Inflammatory macrophage (primary cell): ENCODE data around the gene CLPTM1L.
"Not testable (repeated sequence)": the region's sequence is repeated elsewhere in the genome, so short reads cannot be mapped to it uniquely, and the experiment has no call there.

ENCODE experiments used
- DNase-seq, 2 donors: peaks; one replicate each; pipeline ENCODE4 v3.0.0-alpha.2; 2020 to 2022

The CLPTM1L gene

DNA sequence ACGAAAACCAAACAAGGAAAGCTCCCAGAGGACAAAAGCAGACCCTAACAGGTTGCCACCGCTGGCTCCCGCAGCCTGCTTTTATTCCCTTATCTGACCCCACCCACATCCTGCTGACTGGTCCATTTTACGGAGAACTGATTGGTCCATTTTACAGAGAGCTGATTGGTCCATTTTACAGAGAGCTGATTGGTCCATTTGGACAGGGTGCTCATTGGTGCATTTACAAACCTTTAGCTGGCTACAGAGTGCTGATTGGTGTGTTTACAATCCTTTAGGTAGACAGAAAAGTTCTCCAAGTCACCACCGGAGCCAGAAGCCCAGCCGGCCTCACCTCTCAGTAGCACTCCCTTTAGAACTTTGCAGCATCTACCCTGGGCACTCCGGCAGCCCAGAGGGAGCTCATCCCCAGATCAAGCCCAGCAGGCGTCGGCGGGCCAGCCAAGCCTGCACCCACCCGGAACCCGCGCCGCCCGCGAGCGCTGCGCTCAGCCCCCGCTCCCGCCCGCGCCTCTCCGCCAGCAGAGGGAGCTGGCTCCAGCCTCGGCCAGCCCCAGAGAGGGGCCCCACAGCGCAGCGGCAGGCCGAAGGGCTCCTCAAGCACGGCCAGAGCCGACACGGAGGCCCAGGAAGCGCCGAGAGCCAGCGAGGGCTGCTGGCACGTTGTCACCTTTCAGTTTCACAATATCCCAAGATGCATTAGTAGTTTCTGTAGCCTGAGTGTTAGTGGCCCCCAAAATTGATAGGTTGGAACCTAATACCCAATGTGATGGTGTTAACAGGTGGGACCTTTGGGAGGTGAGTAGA is 35.3 kb upstream of the CLPTM1L start:
- DNase-seq = peak; percentile 7

GRCh38 chr5:1378866-1379659 is 34.2 kb upstream of the CLPTM1L start:
- DNase-seq = no peak

DNA sequence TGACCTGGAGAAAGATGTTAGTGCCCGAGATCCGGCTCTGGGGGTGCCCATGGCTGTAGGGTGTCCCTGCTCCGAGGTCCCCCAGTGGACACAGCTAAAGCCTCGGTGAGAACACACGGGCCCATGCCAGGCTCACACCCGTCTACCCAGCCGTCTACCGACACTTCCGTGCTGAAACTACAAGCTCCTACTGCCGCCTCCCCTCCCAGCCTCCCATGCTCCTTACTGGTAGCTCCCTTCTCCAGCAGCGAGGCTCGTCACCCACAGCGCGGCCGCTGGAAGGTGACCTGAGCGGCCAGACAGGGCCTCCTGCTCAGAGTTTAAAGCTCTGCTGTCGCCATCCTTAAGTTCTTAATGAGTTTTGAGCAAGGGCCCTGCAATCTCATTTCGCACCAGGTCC is 33.2 kb upstream of the CLPTM1L start:
- no peak for DNase-seq

GRCh38 chr5:1376981-1377380 is 32.1 kb upstream of the CLPTM1L start:
- no peak for DNase-seq

DNA sequence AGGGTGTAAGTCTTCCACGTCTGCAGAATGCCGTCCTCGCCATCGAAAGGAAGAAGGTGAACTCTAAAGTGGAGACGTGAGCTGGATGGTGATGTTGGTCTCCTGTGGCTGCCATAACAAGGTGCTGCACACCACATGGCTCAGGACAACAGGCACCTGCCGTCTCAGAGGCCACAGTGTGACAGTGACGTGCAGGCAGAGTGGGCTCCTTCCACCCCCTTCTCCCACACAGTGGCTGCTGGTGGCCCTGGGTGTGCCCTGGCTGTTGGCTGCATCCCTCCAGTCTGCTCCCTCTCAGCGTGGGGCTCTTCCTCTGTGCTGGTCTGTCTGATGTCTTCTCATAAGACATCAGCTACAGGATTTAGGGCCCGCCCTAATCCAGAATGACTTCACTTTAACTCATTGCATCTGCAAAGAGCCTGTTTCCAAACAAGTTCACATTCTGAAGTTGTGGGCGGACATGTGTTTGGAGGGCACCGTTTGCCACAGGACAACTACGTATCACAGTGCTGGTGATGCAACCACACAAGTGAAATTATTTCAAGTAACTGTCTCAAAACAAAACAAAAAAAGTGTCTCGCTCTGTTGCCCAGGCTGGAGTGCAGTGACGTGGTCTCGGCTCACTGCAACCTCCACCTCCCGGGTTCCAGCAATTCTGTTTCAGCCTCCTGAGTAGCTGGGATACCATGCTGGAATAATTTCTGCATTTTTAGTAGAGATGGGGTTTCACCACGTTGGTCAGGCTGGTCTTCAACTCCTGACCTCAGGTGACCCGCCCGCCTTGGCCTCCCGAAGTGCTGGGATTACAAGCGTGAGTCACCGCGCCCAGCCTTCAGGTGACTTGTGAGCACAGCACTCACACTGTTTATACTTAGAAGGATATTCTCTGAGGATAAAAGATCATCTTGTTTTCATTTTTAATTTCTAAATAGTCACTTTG is 31.2 kb upstream of the CLPTM1L start:
- DNase-seq = peak in 1 of 2 donors; percentile 2

DNA sequence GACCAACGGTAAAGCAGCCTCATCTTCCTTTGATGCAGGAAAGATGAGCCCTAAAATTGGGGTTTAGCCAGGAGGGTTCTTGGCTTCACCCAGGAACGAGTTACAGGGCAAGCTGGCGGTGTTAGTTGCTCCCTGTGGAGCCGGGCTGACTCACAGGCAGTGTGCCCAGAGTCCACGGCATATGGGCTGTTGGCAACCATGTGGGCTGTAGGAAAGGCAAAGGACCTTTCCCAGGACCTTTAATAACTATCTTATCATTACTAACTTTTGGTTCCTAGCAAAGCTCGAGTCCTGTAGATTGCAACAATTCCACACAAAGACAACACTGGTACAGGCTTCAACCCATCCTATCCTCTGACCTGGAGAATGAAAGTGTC is 29.8 kb upstream of the CLPTM1L start:
- no peak for DNase-seq

DNA sequence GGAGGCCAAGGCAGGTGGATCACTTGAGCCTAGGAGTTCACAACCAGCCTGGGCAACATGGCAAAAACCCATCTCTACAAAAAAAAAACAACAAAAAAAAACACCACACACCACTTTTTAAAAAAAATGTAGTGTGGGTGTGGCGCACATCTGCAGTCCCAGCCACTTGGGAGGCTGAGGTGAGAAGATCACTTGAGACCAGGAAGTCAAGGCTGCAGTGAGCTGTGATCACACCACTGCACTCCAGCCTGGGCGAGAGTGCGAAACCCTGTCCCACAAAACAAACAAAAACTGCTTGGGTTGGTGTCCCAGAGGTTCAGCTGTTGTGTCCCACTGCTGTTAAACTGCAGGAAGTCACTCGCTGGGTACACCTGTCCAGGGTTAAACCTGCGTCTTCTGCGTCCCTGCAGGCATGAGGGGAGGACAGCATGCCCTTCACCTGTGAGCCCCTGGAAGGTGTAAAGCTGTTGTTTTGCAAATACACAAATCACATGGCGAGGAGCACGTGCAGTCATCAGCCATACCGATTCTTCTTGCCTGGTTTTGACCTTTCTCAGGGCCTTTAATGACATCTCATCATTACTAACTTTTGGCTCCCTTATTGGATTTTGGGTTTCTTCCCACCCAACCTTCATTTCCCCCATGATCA is 29.3 kb upstream of the CLPTM1L start:
- no peak for DNase-seq

DNA sequence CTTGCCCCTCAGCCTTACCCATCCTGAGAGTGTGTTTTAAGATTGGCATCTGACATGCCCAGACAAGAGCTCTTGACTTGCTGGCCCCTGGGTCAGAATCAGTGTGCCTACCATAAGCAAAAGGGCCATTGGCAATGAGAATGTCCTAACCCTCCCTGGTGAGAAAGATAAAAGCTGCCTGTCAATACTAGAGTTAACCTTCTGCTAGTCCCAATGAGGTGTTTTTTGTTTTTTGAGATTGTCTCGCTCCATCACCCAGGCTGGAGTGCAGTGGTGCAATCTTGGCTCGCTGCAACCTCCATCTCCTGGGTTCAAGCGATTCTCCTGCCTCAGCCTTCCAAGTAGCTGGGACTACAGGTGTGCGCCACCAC is 27.1 kb upstream of the CLPTM1L start:
- DNase-seq = not testable (repeated sequence)

GRCh38 chr5:1371218-1371971 is 26.5 kb upstream of the CLPTM1L start:
- DNase-seq = no peak

GRCh38 chr5:1370006-1370405 is 25.1 kb upstream of the CLPTM1L start:
- no peak for DNase-seq

DNA sequence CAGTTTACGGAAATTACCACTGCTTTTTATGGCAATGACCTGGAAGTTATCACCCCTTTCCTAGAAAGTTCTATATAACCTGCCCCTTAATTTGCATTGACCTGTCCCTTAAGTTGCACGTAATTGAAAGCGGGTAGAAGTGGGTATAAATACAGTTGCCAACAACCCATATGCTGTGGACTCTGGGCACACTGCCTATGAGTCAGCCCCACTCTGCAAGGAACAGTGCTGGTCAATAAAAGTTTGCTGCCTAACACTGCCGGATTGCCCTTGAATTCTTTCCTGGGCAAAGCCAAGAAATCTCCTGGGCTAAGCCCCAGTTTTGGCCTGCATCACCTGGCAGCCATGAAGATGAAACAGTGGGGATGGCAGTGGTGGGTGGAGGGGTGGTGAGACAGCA is 23.9 kb upstream of the CLPTM1L start:
- DNase-seq = no peak

- DNase-seq = no peak
Observed at GRCh38 chr5:1368236-1368635, 23.3 kb upstream of the CLPTM1L start.

- no peak for DNase-seq
Observed at GRCh38 chr5:1367149-1367548, 22.2 kb upstream of the CLPTM1L start.

GRCh38 chr5:1366514-1366913 is 21.6 kb upstream of the CLPTM1L start:
- DNase-seq = no peak

- DNase-seq = no peak
Observed at GRCh38 chr5:1364211-1364610, 19.3 kb upstream of the CLPTM1L start.

GRCh38 chr5:1363581-1363980 is 18.7 kb upstream of the CLPTM1L start:
- no peak for DNase-seq

DNA sequence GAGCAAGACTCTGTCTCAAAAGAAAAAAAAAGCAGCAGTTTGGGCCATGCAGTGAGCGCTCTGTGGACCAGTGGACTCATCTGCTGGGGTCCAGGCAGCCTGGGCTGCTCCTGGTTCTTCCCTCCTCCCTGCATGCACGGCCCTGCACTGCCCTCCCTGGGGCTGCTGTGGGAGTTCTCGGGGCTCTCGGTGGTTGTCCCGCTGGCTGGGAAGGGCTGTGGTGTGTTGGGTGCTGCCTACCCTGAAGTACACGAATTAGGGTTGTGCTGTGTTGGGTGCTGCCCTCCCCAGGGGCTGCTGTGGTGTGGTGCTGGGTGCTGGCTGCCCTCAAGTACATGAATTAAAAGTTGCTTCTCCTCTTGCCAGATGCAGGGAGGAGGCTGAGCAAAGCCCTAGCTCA is 18.3 kb upstream of the CLPTM1L start:
- DNase-seq = no peak

DNA sequence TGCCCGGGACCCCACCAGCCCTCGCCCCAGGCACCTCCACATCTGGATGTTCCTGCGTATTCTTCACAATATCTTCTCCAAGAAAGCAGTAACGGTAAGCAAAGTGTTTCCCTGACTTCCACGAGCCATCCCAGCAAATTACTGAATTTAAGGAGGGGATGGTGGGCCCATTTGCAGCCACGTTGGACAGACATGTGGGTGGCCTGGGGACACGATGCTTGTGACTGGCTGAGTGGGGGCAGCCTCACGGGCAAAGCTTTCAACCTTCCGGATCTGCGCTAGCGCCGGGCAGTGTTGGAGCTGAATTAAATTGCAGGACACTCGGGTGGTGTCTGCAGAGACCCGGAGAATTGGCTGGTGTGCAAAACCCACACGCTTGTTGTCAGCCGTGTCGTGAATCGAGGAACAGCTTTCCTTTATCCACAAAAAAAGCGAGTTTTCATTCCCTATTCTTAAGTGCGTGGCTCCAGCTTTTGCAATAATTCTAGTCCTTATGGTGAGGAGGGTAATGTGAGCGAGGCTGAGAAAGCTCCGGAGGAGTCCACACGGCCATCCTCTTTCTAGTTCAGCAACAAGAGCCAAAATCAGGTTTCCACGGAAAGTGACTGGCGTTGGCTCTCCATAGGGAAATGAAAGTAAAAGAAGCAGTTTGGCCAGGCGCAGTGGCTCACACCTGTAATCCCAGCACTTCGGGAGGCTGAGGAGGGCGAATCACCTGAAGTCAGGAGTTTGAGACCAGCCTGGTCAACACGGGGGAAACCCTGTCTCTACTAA is 17.5 kb upstream of the CLPTM1L start:
- DNase-seq = no peak

DNA sequence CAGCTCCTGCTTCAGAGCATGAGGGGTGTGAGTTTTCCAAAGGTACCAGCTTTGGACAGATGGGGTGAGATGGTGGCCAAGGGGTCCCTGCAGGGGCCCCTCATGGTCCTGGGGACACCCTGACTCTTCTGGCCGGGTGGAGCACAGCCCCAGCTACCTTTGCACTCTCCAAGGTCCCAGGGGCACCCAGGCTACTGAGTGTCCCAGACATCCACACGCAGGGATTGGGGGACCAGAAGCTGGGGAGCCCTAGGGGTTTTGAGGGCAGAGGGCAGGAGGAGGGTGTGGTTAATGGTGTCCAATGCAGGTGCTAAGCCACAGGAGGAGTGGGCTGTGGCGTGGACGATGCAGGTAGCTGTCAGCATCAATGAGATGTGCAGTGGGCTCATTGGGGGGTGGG is 16.0 kb upstream of the CLPTM1L start:
- DNase-seq = no peak

GRCh38 chr5:1360367-1360766 is 15.5 kb upstream of the CLPTM1L start:
- not testable (repeated sequence) for DNase-seq

DNA sequence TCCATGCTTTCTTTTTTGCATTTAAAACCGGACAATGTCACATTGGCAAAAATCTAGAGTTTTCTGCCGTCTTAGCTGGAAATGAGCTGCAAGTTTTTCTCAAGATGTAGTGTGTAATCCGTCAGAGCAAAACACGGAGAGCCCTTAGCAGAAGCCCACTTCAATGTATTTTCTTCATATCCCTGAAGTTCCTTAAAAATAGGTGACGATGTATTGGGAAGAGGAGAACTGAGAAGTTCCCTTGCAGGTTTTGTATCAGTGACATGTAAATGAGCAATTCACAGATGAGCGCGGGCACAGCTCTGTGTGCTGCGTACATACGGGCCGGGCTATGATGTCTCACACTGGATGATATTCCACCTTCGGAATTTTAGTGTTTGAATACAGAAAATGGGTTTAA is 14.8 kb upstream of the CLPTM1L start:
- no peak for DNase-seq
